Endometrial microvascular endothelial cells (primary cell): Measurements from ENCODE around the gene PUS7L. TPM values are rescaled to one million over a fixed set of nuclear protein-coding genes. Genes with fewer than 3 reads are reported as not detected.
"Not testable (repeated sequence)": the region's sequence is repeated elsewhere in the genome, so short reads cannot be mapped to it uniquely, and the experiment has no call there.

Experiments used
- in situ Hi-C: cut with HindIII; loops from 2 replicates; pipeline ENCODE4 v1.10.0; 2017; ENCODE audit warnings: low sequenced_read_pairs, low pct_unique_long_range_greater_than_20kb; ENCODE audit errors: inconsistent ontology term
- total RNA-seq: library from RNA; depleted of rRNA; stranded (reverse); fragments of >200 nt; gene quantifications from one replicate; pipeline ENCODE4 v1.2.3, GENCODE V29; 2015; ENCODE audit errors: inconsistent ontology term

The PUS7L gene
- total RNA-seq, 1 donor from 2014 or later, result 8.2 TPM

DNA sequence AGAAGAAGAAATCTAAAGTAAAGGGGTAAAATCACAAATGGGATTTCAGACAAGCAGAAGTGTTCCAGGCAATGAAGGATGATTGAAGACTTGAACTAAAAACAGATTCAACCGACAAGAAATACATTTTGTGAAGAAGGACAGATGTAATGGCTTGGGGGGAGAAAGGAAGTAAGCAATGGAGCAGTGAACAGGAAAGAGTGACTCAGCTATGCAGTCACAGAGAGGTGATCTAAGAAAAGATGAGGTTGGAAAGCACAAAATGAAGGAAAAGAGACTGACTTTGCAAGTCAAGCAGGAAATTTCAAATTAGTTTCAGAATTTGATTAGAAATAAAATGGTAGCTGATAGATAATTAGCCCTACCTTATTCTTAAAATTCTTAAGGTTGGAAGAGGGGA lies 66.5 kb downstream of the PUS7L start:
- in situ Hi-C loops, result no loop called here

DNA sequence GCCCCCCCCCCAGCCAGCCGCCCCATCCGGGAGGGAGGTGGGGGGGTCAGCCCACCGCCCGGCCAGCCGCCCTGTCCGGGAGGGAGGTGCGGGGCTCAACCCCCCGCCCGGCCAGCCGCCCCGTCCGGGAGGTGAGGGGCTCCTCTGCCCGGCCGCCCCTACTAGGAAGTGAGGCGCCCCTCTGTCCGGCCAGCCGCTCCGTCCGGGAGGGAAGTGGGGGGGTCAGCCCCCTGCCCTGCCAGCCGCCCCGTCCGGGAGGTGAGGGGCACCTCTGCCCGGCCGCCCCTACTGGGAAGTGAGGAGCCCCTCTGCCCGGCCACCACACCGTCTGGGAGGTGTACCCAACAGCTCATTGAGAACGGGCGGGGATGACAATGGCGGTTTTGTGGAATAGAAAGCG lies 73.1 kb downstream of the PUS7L start:
- in situ Hi-C loops, result not testable (repeated sequence)

DNA sequence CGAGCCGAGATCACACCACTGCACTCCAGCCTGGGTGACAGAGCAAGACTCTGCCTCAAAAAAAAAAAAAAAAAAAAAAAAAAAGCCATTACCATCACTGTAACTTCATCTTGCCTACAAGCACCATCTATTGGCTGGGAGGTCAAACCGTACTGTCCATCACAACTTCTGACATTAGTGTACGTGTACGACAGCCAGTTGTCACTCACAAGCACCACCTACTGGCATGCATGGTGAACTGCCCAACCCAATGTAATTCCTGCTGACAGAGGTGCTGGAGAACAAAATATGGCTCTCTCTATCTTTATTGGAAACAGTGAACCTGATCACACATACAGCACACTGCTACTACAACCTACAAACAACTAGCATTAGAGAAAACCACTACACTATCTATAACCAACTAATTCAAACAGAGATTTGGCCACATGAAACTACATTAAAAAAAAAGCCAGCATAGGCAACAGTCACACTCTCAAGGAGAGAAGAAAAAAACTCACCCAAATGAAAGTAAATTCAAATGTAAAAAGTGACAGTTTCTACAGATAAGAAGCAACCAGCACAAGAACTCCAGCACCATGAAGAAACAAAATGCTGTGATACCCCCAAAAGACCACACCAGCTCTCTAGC lies 82.3 kb downstream of the PUS7L start:
- in situ Hi-C loops, result no loop called here

DNA sequence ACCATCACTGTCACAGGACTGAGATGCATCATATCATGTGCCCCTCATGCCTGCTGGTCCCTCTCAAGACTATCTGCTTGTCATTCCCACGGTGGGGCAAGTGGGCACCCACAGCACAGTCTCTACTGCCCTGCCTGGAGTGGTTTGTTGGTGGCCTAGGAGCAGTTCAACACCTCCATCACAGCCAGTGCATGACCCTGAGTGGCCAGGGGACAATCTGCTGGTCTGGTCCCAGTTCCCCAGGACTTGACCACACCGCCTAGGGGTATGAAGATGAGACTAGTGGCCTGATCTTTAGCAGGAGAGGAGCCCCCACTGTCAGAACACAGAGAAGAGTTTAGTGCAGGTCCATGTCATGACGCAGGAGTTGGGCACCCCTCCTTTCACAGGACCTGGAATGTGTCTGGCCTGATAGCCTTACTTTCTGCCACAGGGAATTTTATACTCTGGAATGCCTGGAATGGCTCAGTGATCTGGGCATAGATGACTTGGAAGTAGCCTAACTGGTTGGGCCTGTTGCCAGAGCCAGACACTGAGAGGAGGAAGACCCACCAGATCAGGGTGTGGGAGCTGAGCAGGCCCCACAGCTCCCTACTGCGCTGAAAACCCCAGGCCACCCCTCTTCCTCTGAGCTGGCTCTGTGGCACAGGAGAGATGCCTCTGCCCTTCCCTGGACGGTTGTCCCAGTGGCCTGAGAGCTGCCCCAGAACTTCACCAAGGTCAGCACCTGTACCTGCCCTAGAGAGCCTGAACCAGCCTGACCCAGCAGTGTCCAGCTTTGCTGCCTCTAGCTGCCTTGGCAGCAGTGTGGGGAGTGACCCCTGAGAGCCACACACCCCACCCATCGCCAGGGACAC lies 83.3 kb downstream of the PUS7L start:
- in situ Hi-C loops, result no loop called here

DNA sequence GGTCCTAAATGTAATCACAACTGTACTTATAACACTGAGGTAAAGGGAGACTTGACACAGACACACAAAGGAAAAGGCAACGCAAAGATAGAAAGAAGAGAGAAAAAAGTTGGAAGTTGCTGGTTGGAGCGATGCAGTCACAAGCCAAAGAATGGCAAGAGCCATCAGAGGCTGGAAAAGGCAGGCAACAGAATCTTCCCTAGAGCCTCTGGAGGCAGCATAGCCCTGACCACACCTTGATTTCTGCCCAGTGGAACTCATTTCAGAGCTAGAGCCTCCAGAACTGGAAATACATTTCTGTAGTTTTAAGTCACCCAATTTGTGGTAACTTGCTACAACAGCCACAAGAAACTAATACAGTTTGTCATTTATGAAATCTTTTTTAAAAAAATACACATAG lies 89.2 kb downstream of the PUS7L start:
- in situ Hi-C loops, result no loop called here

Other genes starting within 250 kb of the PUS7L start
- not detected for gene ADAMTS20, start 206.6 kb downstream of the PUS7L start, total RNA-seq
- 17.8 TPM for gene IRAK4, start 161 bp upstream of the PUS7L start, total RNA-seq
- 133 TPM for gene TWF1, start 47.5 kb upstream of the PUS7L start, total RNA-seq
- 1.9 TPM for gene TMEM117, start 77.3 kb upstream of the PUS7L start, total RNA-seq